Activated T-helper 1 cell treated with anti-CD3 and anti-CD28 coated beads, Interleukin-12 subunit alpha, Interleukin-12 subunit beta, Interleukin-2, Interleukin-4 antibody, amounts not matched to agents 30 ng/mL and 10 ng/mL and 1 ng/mL, durations not matched to agents 14 hours and 24 hours and 36 hours (primary cell): Measurements from ENCODE around the gene PI4K2A. TPM values are rescaled to one million over a fixed set of nuclear protein-coding genes. Genes with fewer than 3 reads are reported as not detected.

Experiments
- DNase-seq: peaks from one replicate; pipeline ENCODE4 v3.0.0; 2021; ENCODE audit warnings: low spot score
- H3K27ac Mint-ChIP-seq: one replicate; pipeline ENCODE4 v1.8.0; 2021; ENCODE audit warnings: mild to moderate bottlenecking, mixed read lengths
- H3K27me3 Mint-ChIP-seq: one replicate; pipeline ENCODE4 v1.8.0; 2022; ENCODE audit warnings: mild to moderate bottlenecking, moderate library complexity, mixed read lengths; ENCODE audit not compliant: insufficient read depth
- H3K36me3 Mint-ChIP-seq: one replicate; pipeline ENCODE4 v1.8.0; 2021; ENCODE audit warnings: low read depth, mixed read lengths
- H3K4me1 Mint-ChIP-seq: one replicate; pipeline ENCODE4 v1.8.0; 2021; ENCODE audit warnings: low read depth, mixed read lengths
- H3K4me3 Mint-ChIP-seq: one replicate; pipeline ENCODE4 v1.8.0; 2021; ENCODE audit warnings: mild to moderate bottlenecking, moderate library complexity, mixed read lengths
- H3K9me3 Mint-ChIP-seq: one replicate; pipeline ENCODE4 v1.8.0; 2021; ENCODE audit warnings: mixed read lengths
- intact Hi-C: fragments of 100-400 bp; cut with micrococcal nuclease; formaldehyde crosslinking; loops from one replicate; pipeline ENCODE4 v1.15.1; 2024
- total RNA-seq: library from RNA; stranded (reverse); gene quantifications from 2 replicates; pipeline ENCODE4 v1.2.3, GENCODE V29; 2022

Gene PI4K2A
- 19.3 and 19.7 TPM in 2 replicates for total RNA-seq

GRCh38 chr10:97640174-97640867 is at the start of gene PI4K2A:
PI4K2A (plus strand) TSS chr10:97640671; CDS start chr10:97640743, 72 bp downstream.
- Mint-ChIP-seq H3K27me3 (peaks cover 1% of the 10 kb centered on the region), H3K9me3 (no peaks in the 10 kb centered on the region), H3K4me1 (peaks cover 23% of the 10 kb centered on the region), H3K36me3 (peaks cover 11% of the 10 kb centered on the region), H3K4me3 (peak within 1 kb of the TSS; percentile 96), H3K27ac (peak within 1 kb of the TSS; percentile 86)
- DNase-seq, result peak; percentile 99
- intact Hi-C loops, result loop anchor here (1.0 to 5.0 kb wide), 13 partner anchors 9 to 1980 kb away; partner anchors contain the start of genes ARHGAP19, AVPI1, EXOSC1 and FRAT1

GRCh38 chr10:97590748-97591495 is 49.5 kb upstream of the PI4K2A start:
- H3K27ac Mint-ChIP-seq, result no peak overlapping the region
- no peaks in the 10 kb centered on the region for H3K9me3 Mint-ChIP-seq
- peaks cover 2% of the 10 kb centered on the region for H3K27me3 Mint-ChIP-seq
- no peak for DNase-seq
- H3K4me1 Mint-ChIP-seq, result no peaks in the 10 kb centered on the region
- no peak overlapping the region for H3K4me3 Mint-ChIP-seq
- intact Hi-C loops, result no loop called here
- H3K36me3 Mint-ChIP-seq, result no peaks in the 10 kb centered on the region

GRCh38 chr10:97593421-97593820 is 47.0 kb upstream of the PI4K2A start:
- intact Hi-C loops, result no loop called here
- no peak for DNase-seq
- no peak overlapping the region for H3K27ac Mint-ChIP-seq
- no peaks in the 10 kb centered on the region for H3K9me3 Mint-ChIP-seq
- H3K36me3 Mint-ChIP-seq, result no peaks in the 10 kb centered on the region
- no peaks in the 10 kb centered on the region for H3K4me1 Mint-ChIP-seq
- H3K27me3 Mint-ChIP-seq, result peaks cover 4% of the 10 kb centered on the region
- no peak overlapping the region for H3K4me3 Mint-ChIP-seq

- Mint-ChIP-seq H3K27me3 (peaks cover 4% of the 10 kb centered on the region), H3K9me3 (no peaks in the 10 kb centered on the region), H3K27ac (no peak overlapping the region), H3K36me3 (no peaks in the 10 kb centered on the region), H3K4me1 (no peaks in the 10 kb centered on the region), H3K4me3 (no peak overlapping the region)
- no peak for DNase-seq
- intact Hi-C loops, result no loop called here
These were observed 44.1 kb upstream of the PI4K2A start for GRCh38 chr10:97596101-97597082.

GRCh38 chr10:97597778-97598177 is 42.7 kb upstream of the PI4K2A start:
- no peak overlapping the region for H3K4me3 Mint-ChIP-seq
- intact Hi-C loops, result no loop called here
- H3K4me1 Mint-ChIP-seq, result no peaks in the 10 kb centered on the region
- H3K27ac Mint-ChIP-seq, result no peak overlapping the region
- DNase-seq, result no peak
- no peaks in the 10 kb centered on the region for H3K36me3 Mint-ChIP-seq
- no peaks in the 10 kb centered on the region for H3K9me3 Mint-ChIP-seq
- peaks cover 4% of the 10 kb centered on the region for H3K27me3 Mint-ChIP-seq

GRCh38 chr10:97598407-97599271 is 41.8 kb upstream of the PI4K2A start:
- no peaks in the 10 kb centered on the region for H3K4me1 Mint-ChIP-seq
- no peak for DNase-seq
- no peak overlapping the region for H3K27ac Mint-ChIP-seq
- intact Hi-C loops, result no loop called here
- peaks cover 4% of the 10 kb centered on the region for H3K27me3 Mint-ChIP-seq
- no peaks in the 10 kb centered on the region for H3K36me3 Mint-ChIP-seq
- H3K4me3 Mint-ChIP-seq, result no peak overlapping the region
- no peaks in the 10 kb centered on the region for H3K9me3 Mint-ChIP-seq

- intact Hi-C loops, result no loop called here
- no peaks in the 10 kb centered on the region for H3K36me3 Mint-ChIP-seq
These were observed 41.2 kb upstream of the PI4K2A start for GRCh38 chr10:97599272-97599619.

GRCh38 chr10:97600616-97601015 is 39.9 kb upstream of the PI4K2A start:
- intact Hi-C loops, result no loop called here
- Mint-ChIP-seq H3K4me1 (no peaks in the 10 kb centered on the region), H3K4me3 (no peak overlapping the region), H3K27ac (no peak overlapping the region), H3K9me3 (no peaks in the 10 kb centered on the region), H3K36me3 (no peaks in the 10 kb centered on the region), H3K27me3 (peaks cover 2% of the 10 kb centered on the region)
- DNase-seq, result no peak

More at GRCh38 chr10:97599272-97599619, 41.2 kb upstream of the PI4K2A start:
- Mint-ChIP-seq H3K27ac (no peak overlapping the region), H3K27me3 (peaks cover 4% of the 10 kb centered on the region), H3K4me1 (no peaks in the 10 kb centered on the region), H3K4me3 (no peak overlapping the region), H3K9me3 (no peaks in the 10 kb centered on the region)
- DNase-seq, result no peak

GRCh38 chr10:97601268-97602215 is 38.9 kb upstream of the PI4K2A start:
- Mint-ChIP-seq H3K4me3 (no peak overlapping the region), H3K36me3 (no peaks in the 10 kb centered on the region), H3K4me1 (no peaks in the 10 kb centered on the region), H3K9me3 (no peaks in the 10 kb centered on the region), H3K27me3 (peaks cover 2% of the 10 kb centered on the region), H3K27ac (no peak overlapping the region)
- no peak for DNase-seq
- intact Hi-C loops, result no loop called here

- DNase-seq, result no peak
- Mint-ChIP-seq H3K27ac (no peak overlapping the region), H3K27me3 (no peaks in the 10 kb centered on the region), H3K4me3 (no peak overlapping the region), H3K9me3 (no peaks in the 10 kb centered on the region), H3K36me3 (no peaks in the 10 kb centered on the region), H3K4me1 (no peaks in the 10 kb centered on the region)
- intact Hi-C loops, result no loop called here
These were observed 33.3 kb upstream of the PI4K2A start for GRCh38 chr10:97607095-97607636.

GRCh38 chr10:97608991-97609561 is 31.4 kb upstream of the PI4K2A start:
- no peak overlapping the region for H3K27ac Mint-ChIP-seq
- no peak overlapping the region for H3K4me3 Mint-ChIP-seq
- no peaks in the 10 kb centered on the region for H3K36me3 Mint-ChIP-seq
- intact Hi-C loops, result no loop called here
- no peaks in the 10 kb centered on the region for H3K27me3 Mint-ChIP-seq
- no peaks in the 10 kb centered on the region for H3K4me1 Mint-ChIP-seq
- no peak for DNase-seq
- no peaks in the 10 kb centered on the region for H3K9me3 Mint-ChIP-seq
